SK-N-SH treated with all-trans-retinoic acid at 6 μM for 48 hours (cell line): Measurements from ENCODE around the gene KANTR.

Experiments used
- ATAC-seq: fragments of 200-7000 bp; cut with Tn5 transposase; 3 replicates; pipeline ENCODE4 v1.9.1; 2020; ENCODE audit warnings: mild to moderate bottlenecking, moderate library complexity
- ARNTL ChIP-seq: fragments of 450-650 bp; formaldehyde crosslinking; IDR thresholded peaks from 2 replicates; pipeline ENCODE4 v1.5.0; 2020; ENCODE audit warnings: low read depth, mild to moderate bottlenecking, moderate library complexity, borderline replicate concordance
- BACH2 ChIP-seq: fragments of 250-450 bp; sonication (Bioruptor Pico); IDR thresholded peaks from 2 replicates; pipeline ENCODE4 v1.9.0; 2021; ENCODE audit warnings: mild to moderate bottlenecking, borderline replicate concordance
- CREB5 ChIP-seq: fragments of 250-450 bp; sonication (Bioruptor Pico); IDR thresholded peaks from 2 replicates; pipeline ENCODE4 v1.5.1; 2020; ENCODE audit warnings: low read depth, mild to moderate bottlenecking, moderate library complexity
- CSDC2 ChIP-seq: fragments of 250-450 bp; sonication (Bioruptor Pico); IDR thresholded peaks from 2 replicates; pipeline ENCODE4 v1.5.0; 2020; ENCODE audit warnings: mild to moderate bottlenecking, moderate library complexity
- CSRNP3 ChIP-seq: fragments of 250-450 bp; sonication (Bioruptor Pico); IDR thresholded peaks from 2 replicates; pipeline ENCODE4 v1.5.1; 2021; ENCODE audit warnings: mild to moderate bottlenecking, moderate library complexity
- ESRRG ChIP-seq: fragments of 250-450 bp; sonication (Bioruptor Pico); IDR thresholded peaks from 2 replicates; pipeline ENCODE4 v1.6.1; 2021; ENCODE audit warnings: mild to moderate bottlenecking
- GLIS3 ChIP-seq: fragments of 250-450 bp; sonication (Bioruptor Pico); IDR thresholded peaks from 2 replicates; pipeline ENCODE4 v1.5.0; 2020; ENCODE audit warnings: mild to moderate bottlenecking, moderate library complexity
- ISL1 ChIP-seq: fragments of 250-450 bp; sonication (Bioruptor Pico); IDR thresholded peaks from 2 replicates; pipeline ENCODE4 v2.1.2; 2022; ENCODE audit warnings: mild to moderate bottlenecking, moderate library complexity
- OSR1 ChIP-seq: fragments of 250-450 bp; sonication (Bioruptor Pico); IDR thresholded peaks from 2 replicates; pipeline ENCODE4 v1.8.0; 2022; ENCODE audit warnings: moderate library complexity, mild to moderate bottlenecking, inconsistent platforms
- PATZ1 ChIP-seq: fragments of 250-450 bp; sonication (Bioruptor Pico); IDR thresholded peaks from 2 replicates; pipeline ENCODE4 v1.8.0; 2020; ENCODE audit warnings: mild to moderate bottlenecking, moderate library complexity, borderline replicate concordance
- POU6F1 ChIP-seq: fragments of 250-450 bp; sonication (Bioruptor Pico); IDR thresholded peaks from 2 replicates; pipeline ENCODE4 v1.8.0; 2021; ENCODE audit warnings: low read depth, mild to moderate bottlenecking, moderate library complexity, borderline replicate concordance
- PPARA ChIP-seq: fragments of 250-450 bp; sonication (Bioruptor Pico); IDR thresholded peaks from 2 replicates; pipeline ENCODE4 v1.5.0; 2020; ENCODE audit warnings: mild to moderate bottlenecking, borderline replicate concordance
- RARB ChIP-seq: fragments of 250-450 bp; sonication (Bioruptor Pico); IDR thresholded peaks from 2 replicates; pipeline ENCODE4 v1.8.0; 2021; ENCODE audit warnings: mild to moderate bottlenecking, moderate library complexity
- SNAI2 ChIP-seq: fragments of 250-450 bp; sonication (Bioruptor Pico); IDR thresholded peaks from 2 replicates; pipeline ENCODE4 v1.5.0; 2020; ENCODE audit warnings: mild to moderate bottlenecking, moderate library complexity
- TCF4 ChIP-seq: fragments of 250-450 bp; sonication (Bioruptor Pico); IDR thresholded peaks from 2 replicates; pipeline ENCODE4 v1.8.0; 2021; ENCODE audit warnings: mild to moderate bottlenecking, moderate library complexity, borderline replicate concordance
- TSHZ2 ChIP-seq: fragments of 250-450 bp; sonication (Bioruptor Pico); IDR thresholded peaks from 2 replicates; pipeline ENCODE4 v1.5.0; 2020; ENCODE audit warnings: mild to moderate bottlenecking, moderate library complexity
- ZFP3 ChIP-seq: fragments of 250-450 bp; sonication (Bioruptor Pico); IDR thresholded peaks from 2 replicates; pipeline ENCODE4 v1.5.0; 2020; ENCODE audit warnings: mild to moderate bottlenecking, moderate library complexity
- ZFP30 ChIP-seq: fragments of 450-650 bp; formaldehyde crosslinking; IDR thresholded peaks from 2 replicates; pipeline ENCODE4 v1.5.0; 2022; ENCODE audit warnings: mild to moderate bottlenecking, moderate library complexity
- ZNF565 ChIP-seq: fragments of 450-650 bp; formaldehyde crosslinking; conservative IDR thresholded peaks from 2 replicates; pipeline ENCODE4 v1.5.0; 2020; ENCODE audit warnings: low read depth, mild to moderate bottlenecking, moderate library complexity
- ZNF70 ChIP-seq: fragments of 450-650 bp; formaldehyde crosslinking; IDR thresholded peaks from 2 replicates; pipeline ENCODE4 v1.5.0; 2020; ENCODE audit warnings: mild to moderate bottlenecking, moderate library complexity
- ZNF8 ChIP-seq: fragments of 450-650 bp; formaldehyde crosslinking; IDR thresholded peaks from 2 replicates; pipeline ENCODE4 v1.5.0; 2020; ENCODE audit warnings: mild to moderate bottlenecking, moderate library complexity

Gene KANTR

GRCh38 chrX:53048169-53049126, 45.5 kb upstream of the KANTR start, which contains the start of gene GPR173:
Gene GPR173 (plus strand): TSS chrX:53048789. CDS start chrX:53076622, 27,833 bp downstream.
- TF ChIP-seq PATZ1 (no peak), PPARA (CRISPR knock-in tag) (no peak), ISL1 (CRISPR knock-in tag) (no peak), CSRNP3 (no peak), ESRRG (CRISPR knock-in tag) (no peak), ZFP30 (CRISPR knock-in tag) (no peak), CREB5 (CRISPR knock-in tag) (no peak), ZFP3 (CRISPR knock-in tag) (no peak), RARB (no peak), ZNF565 (CRISPR knock-in tag) (no peak), CSDC2 (CRISPR knock-in tag) (no peak), ZNF8 (no peak), OSR1 (CRISPR knock-in tag) (no peak), POU6F1 (CRISPR knock-in tag) (no peak), SNAI2 (no peak), ZNF70 (CRISPR knock-in tag) (no peak), TSHZ2 (CRISPR knock-in tag) (no peak), BACH2 (CRISPR knock-in tag) (no peak), TCF4 (CRISPR knock-in tag) (no peak)
- TF ChIP-seq, all 23 proteins: peak for 0
- peak; percentile 86 for ATAC-seq

GRCh38 chrX:53049127-53049517, 44.8 kb upstream of the KANTR start:
- TF ChIP-seq ZNF70 (CRISPR knock-in tag) (no peak), GLIS3 (CRISPR knock-in tag) (no peak), OSR1 (CRISPR knock-in tag) (no peak), ARNTL (CRISPR knock-in tag) (no peak), ZFP3 (CRISPR knock-in tag) (no peak), TSHZ2 (CRISPR knock-in tag) (no peak), CSDC2 (CRISPR knock-in tag) (no peak)
- ATAC-seq: peak; percentile 23
